Renal cortical epithelial cell (primary cell): Measurements from ENCODE around the gene MCOLN2. TPM values are rescaled to one million over a fixed set of nuclear protein-coding genes. Genes with fewer than 3 reads are reported as not detected.

Experiments used
- DNase-seq: peaks from one replicate; pipeline ENCODE4 v3.0.0-alpha.2; 2011; ENCODE audit warnings: low read depth
- total RNA-seq: library from RNA; depleted of rRNA; stranded (reverse); fragments of >200 nt; gene quantifications from 2 replicates; pipeline ENCODE4 v1.2.3, GENCODE V29; 2014

Gene MCOLN2
- total RNA-seq, 1 donor from 2014 or later: 0.89 TPM

- DNase-seq: no peak
Observed at GRCh38 chr1:84896279-84896678, 100.6 kb downstream of the MCOLN2 start.

- DNase-seq: no peak
Observed at GRCh38 chr1:84892705-84893618, 104.0 kb downstream of the MCOLN2 start, which contains the start of gene LPAR3. TSS of gene LPAR3 (minus strand) at chr1:84893206. CDS start at chr1:84866120, 27,086 bp downstream.

GRCh38 chr1:84890566-84890965 lies 106.3 kb downstream of the MCOLN2 start:
- no peak for DNase-seq

GRCh38 chr1:84889437-84889836 lies 107.5 kb downstream of the MCOLN2 start:
- no peak for DNase-seq

- DNase-seq: no peak
Observed at GRCh38 chr1:84888753-84889152, 108.2 kb downstream of the MCOLN2 start.

- DNase-seq: peak; percentile 66
Observed at GRCh38 chr1:84887261-84887934, 109.5 kb downstream of the MCOLN2 start.

GRCh38 chr1:84885469-84885868 lies 111.4 kb downstream of the MCOLN2 start:
- no peak for DNase-seq

- peak; percentile 60 for DNase-seq
Observed at GRCh38 chr1:84884671-84885389, 112.1 kb downstream of the MCOLN2 start.

GRCh38 chr1:84883286-84883685 lies 113.6 kb downstream of the MCOLN2 start:
- peak; percentile 9 for DNase-seq

GRCh38 chr1:84877592-84877991 lies 119.3 kb downstream of the MCOLN2 start:
- no peak for DNase-seq

- no peak for DNase-seq
Observed at GRCh38 chr1:84876353-84876752, 120.6 kb downstream of the MCOLN2 start.

Other genes with a start within 250 kb of the MCOLN2 start
- gene LPAR3, start 103.9 kb downstream of the MCOLN2 start, total RNA-seq: 0.05 and 0.69 TPM in 2 replicates
- 1.3 and 4.0 TPM in 2 replicates for gene MCOLN3, start 51.4 kb upstream of the MCOLN2 start, total RNA-seq
- gene SYDE2, start 203.9 kb upstream of the MCOLN2 start, total RNA-seq: 6.4 and 9.7 TPM in 2 replicates